Activated T-cell treated with anti-CD3 and anti-CD28 coated beads, Interleukin-2, amount 50 U/mL, for 24 hours (primary cell): ENCODE results near the gene GSTM1.
A peak's percentile ranks its signal among the peaks of the same experiment; 100 is the strongest.
"Not testable (repeated sequence)": the region's sequence is repeated elsewhere in the genome, so short reads cannot be mapped to it uniquely, and the experiment has no call there.

Experiments used
- DNase-seq: peaks from one replicate; pipeline ENCODE4 v3.0.0-alpha.2; 2020
- H3K27ac Mint-ChIP-seq: 2 replicates; pipeline ENCODE4 v1.8.0; 2020; ENCODE audit warnings: mild to moderate bottlenecking, mixed read lengths
- H3K27me3 Mint-ChIP-seq: 2 replicates; pipeline ENCODE4 v1.8.0; 2020; ENCODE audit warnings: mixed read lengths
- H3K36me3 Mint-ChIP-seq: 2 replicates; pipeline ENCODE4 v1.8.0; 2020; ENCODE audit warnings: low read depth, mixed read lengths
- H3K4me1 Mint-ChIP-seq: 2 replicates; pipeline ENCODE4 v1.8.0; 2020; ENCODE audit warnings: low read depth, mixed read lengths
- H3K4me3 Mint-ChIP-seq: 2 replicates; pipeline ENCODE4 v1.8.0; 2020; ENCODE audit warnings: mild to moderate bottlenecking, moderate library complexity, mixed read lengths
- H3K9me3 Mint-ChIP-seq: 2 replicates; pipeline ENCODE4 v1.8.0; 2020; ENCODE audit warnings: mixed read lengths

Gene GSTM1

GRCh38 chr1:109671067-109671466 lies 16.6 kb upstream of the GSTM1 start:
- H3K27ac Mint-ChIP-seq = no peak overlapping the region
- H3K9me3 Mint-ChIP-seq = no peaks in the 10 kb centered on the region
- H3K36me3 Mint-ChIP-seq = no peaks in the 10 kb centered on the region
- H3K4me3 Mint-ChIP-seq = no peak overlapping the region
- DNase-seq = no peak
- H3K4me1 Mint-ChIP-seq = peaks cover 23% of the 10 kb centered on the region
- no peaks in the 10 kb centered on the region for H3K27me3 Mint-ChIP-seq

DNA sequence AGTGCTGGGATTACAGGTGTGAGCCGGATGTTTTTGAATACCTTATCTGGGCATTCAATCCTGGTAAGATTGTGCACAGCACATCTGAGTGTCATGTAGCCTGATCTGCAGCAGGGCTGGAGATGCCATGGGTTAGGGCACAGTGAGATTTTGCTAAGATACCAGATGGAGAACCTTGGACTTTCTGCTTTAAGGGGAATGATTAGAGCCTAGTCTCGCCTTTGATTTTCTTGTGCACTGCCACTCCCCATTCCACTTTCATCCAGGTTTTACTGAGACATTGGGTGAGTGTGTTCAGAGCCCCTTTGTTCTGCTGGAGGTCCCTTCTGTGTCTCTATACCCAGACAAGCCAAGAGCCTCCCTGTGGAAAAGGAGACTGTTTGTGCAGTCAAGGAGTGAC lies 13.8 kb upstream of the GSTM1 start:
- not testable (repeated sequence) for DNase-seq, H3K27ac Mint-ChIP-seq, H3K27me3 Mint-ChIP-seq, H3K9me3 Mint-ChIP-seq, H3K36me3 Mint-ChIP-seq, H3K4me3 Mint-ChIP-seq
- H3K4me1 Mint-ChIP-seq = peaks cover 11% of the 10 kb centered on the region

- H3K36me3 Mint-ChIP-seq, H3K4me3 Mint-ChIP-seq, DNase-seq, H3K27ac Mint-ChIP-seq, H3K27me3 Mint-ChIP-seq, H3K4me1 Mint-ChIP-seq, H3K9me3 Mint-ChIP-seq: not testable (repeated sequence)
Observed at GRCh38 chr1:109676683-109677381, 10.8 kb upstream of the GSTM1 start.

- H3K36me3 Mint-ChIP-seq = no peaks in the 10 kb centered on the region
- no peak overlapping the region for H3K4me3 Mint-ChIP-seq
- H3K4me1 Mint-ChIP-seq = no peaks in the 10 kb centered on the region
- H3K27me3 Mint-ChIP-seq = no peaks in the 10 kb centered on the region
- no peak for DNase-seq
- H3K27ac Mint-ChIP-seq = no peak overlapping the region
- H3K9me3 Mint-ChIP-seq = no peaks in the 10 kb centered on the region
Observed at GRCh38 chr1:109677459-109677858, 10.2 kb upstream of the GSTM1 start.

GRCh38 chr1:109678637-109679036 lies 9.0 kb upstream of the GSTM1 start:
- DNase-seq, H3K27me3 Mint-ChIP-seq: not testable (repeated sequence)

GRCh38 chr1:109684777-109685176 lies 2.8 kb upstream of the GSTM1 start:
- H3K27ac Mint-ChIP-seq, H3K4me3 Mint-ChIP-seq, H3K27me3 Mint-ChIP-seq, H3K9me3 Mint-ChIP-seq, DNase-seq: not testable (repeated sequence)
- Mint-ChIP-seq H3K4me1 (peaks cover 19% of the 10 kb centered on the region), H3K36me3 (peaks cover 17% of the 10 kb centered on the region)

More at GRCh38 chr1:109678637-109679036, 9.0 kb upstream of the GSTM1 start:
- not testable (repeated sequence) for H3K4me3 Mint-ChIP-seq, H3K36me3 Mint-ChIP-seq, H3K4me1 Mint-ChIP-seq, H3K9me3 Mint-ChIP-seq, H3K27ac Mint-ChIP-seq

- not testable (repeated sequence) for H3K27ac Mint-ChIP-seq, DNase-seq, H3K9me3 Mint-ChIP-seq, H3K4me3 Mint-ChIP-seq, H3K27me3 Mint-ChIP-seq
- Mint-ChIP-seq H3K4me1 (peaks cover 23% of the 10 kb centered on the region), H3K36me3 (peaks cover 23% of the 10 kb centered on the region)
Observed at GRCh38 chr1:109685399-109685798, 2.2 kb upstream of the GSTM1 start.

DNA sequence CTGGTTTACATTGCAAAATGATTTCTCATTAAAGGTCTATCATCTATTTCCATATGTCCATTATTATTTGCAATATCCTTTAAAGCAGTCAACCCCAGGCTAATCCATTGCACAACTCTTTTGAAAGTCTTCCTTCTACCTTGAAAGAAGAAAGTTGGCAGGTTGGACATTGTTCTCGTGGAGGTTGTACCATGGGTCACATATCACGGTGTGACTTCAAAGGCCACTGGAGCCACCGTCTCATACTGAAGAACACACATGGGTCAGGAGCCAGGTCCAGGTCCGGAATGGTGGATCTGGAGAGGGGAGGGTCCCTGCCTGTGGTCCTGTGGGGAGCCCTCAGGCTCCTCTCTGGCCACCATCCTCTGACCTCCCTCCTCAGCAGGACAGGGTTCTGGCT lies 1.7 kb upstream of the GSTM1 start:
- Mint-ChIP-seq H3K36me3 (peaks cover 28% of the 10 kb centered on the region), H3K4me1 (peaks cover 24% of the 10 kb centered on the region)
- H3K4me3 Mint-ChIP-seq, DNase-seq, H3K27me3 Mint-ChIP-seq, H3K27ac Mint-ChIP-seq, H3K9me3 Mint-ChIP-seq: not testable (repeated sequence)

GRCh38 chr1:109687109-109687508 lies 508 bp upstream of the GSTM1 start:
- not testable (repeated sequence) for H3K27me3 Mint-ChIP-seq, DNase-seq, H3K9me3 Mint-ChIP-seq
- H3K27ac Mint-ChIP-seq = peak overlapping the region; percentile 95
- peaks cover 27% of the 10 kb centered on the region for H3K4me1 Mint-ChIP-seq
- peak overlapping the region; percentile 91 for H3K4me3 Mint-ChIP-seq
- H3K36me3 Mint-ChIP-seq = peaks cover 36% of the 10 kb centered on the region

DNA sequence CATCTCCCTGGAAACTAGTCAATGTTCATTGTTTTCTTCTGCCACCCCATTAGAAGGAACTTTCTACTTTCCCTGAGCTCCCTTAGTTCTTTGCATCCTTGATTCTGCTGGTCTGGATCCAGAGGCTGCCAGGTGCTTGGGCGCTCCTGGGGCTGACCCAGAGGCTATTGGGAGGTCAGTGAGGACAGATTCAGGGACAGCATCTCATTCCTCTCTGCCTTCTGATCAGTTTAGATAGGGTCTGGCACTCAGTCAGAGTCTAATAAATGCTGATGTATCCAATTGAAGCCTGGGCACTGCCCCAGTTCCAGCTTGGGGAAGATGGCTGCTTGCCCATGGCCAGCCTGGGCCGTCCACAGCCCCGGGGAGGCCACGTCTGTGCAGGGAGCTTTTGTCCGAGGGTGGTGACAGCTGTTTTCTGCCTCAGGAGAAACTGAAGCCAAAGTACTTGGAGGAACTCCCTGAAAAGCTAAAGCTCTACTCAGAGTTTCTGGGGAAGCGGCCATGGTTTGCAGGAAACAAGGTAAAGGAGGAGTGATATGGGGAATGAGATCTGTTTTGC lies 2.3 kb downstream of the GSTM1 start:
- H3K27me3 Mint-ChIP-seq = no peaks in the 10 kb centered on the region
- no peak for DNase-seq
- peaks cover 47% of the 10 kb centered on the region for H3K36me3 Mint-ChIP-seq
- H3K4me1 Mint-ChIP-seq = peaks cover 27% of the 10 kb centered on the region
- peak overlapping the region; percentile 91 for H3K4me3 Mint-ChIP-seq
- H3K27ac Mint-ChIP-seq = no peak overlapping the region
- no peaks in the 10 kb centered on the region for H3K9me3 Mint-ChIP-seq

DNA sequence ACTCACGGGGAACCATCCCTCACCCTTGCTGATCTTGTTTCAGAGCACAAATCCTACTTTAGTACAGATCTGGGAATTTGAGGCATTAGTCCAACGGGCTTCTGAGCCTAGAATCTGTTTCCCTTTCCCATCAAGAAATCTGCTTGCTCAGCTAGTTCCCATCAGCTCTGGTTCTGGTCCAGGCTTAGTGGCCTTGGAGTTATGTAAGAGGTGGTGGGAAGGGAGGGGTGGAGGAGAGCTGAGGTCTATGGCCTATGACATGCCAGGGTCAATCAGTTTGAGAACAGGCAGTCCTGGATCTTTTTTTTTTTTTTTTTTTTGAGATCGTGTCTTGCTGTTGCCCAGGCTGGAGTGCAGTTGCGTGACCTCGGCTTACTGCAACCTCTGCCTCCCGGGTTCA lies 4.1 kb downstream of the GSTM1 start:
- Mint-ChIP-seq H3K36me3 (peaks cover 61% of the 10 kb centered on the region), H3K27me3 (no peaks in the 10 kb centered on the region), H3K27ac (no peak overlapping the region), H3K9me3 (no peaks in the 10 kb centered on the region), H3K4me1 (peaks cover 27% of the 10 kb centered on the region), H3K4me3 (no peak overlapping the region)
- no peak for DNase-seq

- Mint-ChIP-seq H3K4me1 (peaks cover 12% of the 10 kb centered on the region), H3K36me3 (peaks cover 60% of the 10 kb centered on the region)
- H3K27me3 Mint-ChIP-seq, H3K9me3 Mint-ChIP-seq, DNase-seq, H3K27ac Mint-ChIP-seq, H3K4me3 Mint-ChIP-seq: not testable (repeated sequence)
Observed at GRCh38 chr1:109694400-109694799, 6.8 kb downstream of the GSTM1 start.

- H3K9me3 Mint-ChIP-seq, H3K4me1 Mint-ChIP-seq, DNase-seq, H3K27ac Mint-ChIP-seq, H3K4me3 Mint-ChIP-seq, H3K27me3 Mint-ChIP-seq: not testable (repeated sequence)
- H3K36me3 Mint-ChIP-seq = peaks cover 53% of the 10 kb centered on the region
Observed at GRCh38 chr1:109695138-109695537, 7.5 kb downstream of the GSTM1 start.

DNA sequence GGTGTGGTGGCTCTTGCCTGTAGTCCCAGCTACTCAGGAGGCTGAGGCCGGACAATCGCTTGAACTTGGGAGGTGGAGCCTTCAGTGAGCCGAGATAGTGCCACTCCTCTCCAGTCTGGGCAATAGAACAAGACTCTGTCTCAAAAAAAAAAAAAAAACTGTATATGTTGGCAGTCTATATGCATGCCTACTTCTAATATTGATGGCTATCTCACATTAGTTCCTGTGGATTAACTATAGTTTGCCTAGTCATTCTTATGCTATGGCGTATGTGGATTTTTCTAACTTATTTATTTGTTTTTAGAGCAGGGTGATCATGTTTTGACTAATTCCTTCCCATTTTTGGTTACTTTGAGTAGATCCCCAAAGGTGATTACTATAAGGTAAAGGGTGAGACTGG lies 9.4 kb downstream of the GSTM1 start:
- H3K27ac Mint-ChIP-seq = no peak overlapping the region
- no peaks in the 10 kb centered on the region for H3K9me3 Mint-ChIP-seq
- no peak overlapping the region for H3K4me3 Mint-ChIP-seq
- peaks cover 38% of the 10 kb centered on the region for H3K36me3 Mint-ChIP-seq
- no peaks in the 10 kb centered on the region for H3K27me3 Mint-ChIP-seq
- H3K4me1 Mint-ChIP-seq = no peaks in the 10 kb centered on the region
- no peak for DNase-seq

- not testable (repeated sequence) for H3K9me3 Mint-ChIP-seq, H3K4me3 Mint-ChIP-seq, H3K4me1 Mint-ChIP-seq, H3K27ac Mint-ChIP-seq, H3K27me3 Mint-ChIP-seq, DNase-seq
- peaks cover 32% of the 10 kb centered on the region for H3K36me3 Mint-ChIP-seq
Observed at GRCh38 chr1:109697861-109698260, 10.2 kb downstream of the GSTM1 start.
